Hepatocyte (in vitro differentiated cells): ENCODE measurements around the gene NUCB1.

Experiments
- CTCF ChIP-seq: fragments of 200-600 bp; sonication (generic); IDR thresholded peaks from 2 replicates; pipeline ENCODE4 v1.5.1; 2016; ENCODE audit warnings: antibody characterized with exemption, mild to moderate bottlenecking; ENCODE audit not compliant: poor library complexity
- EZH2 ChIP-seq: fragments of 200-600 bp; sonication (generic); IDR thresholded peaks from 2 replicates; pipeline ENCODE4 v1.6.1; 2016; ENCODE audit warnings: antibody characterized with exemption, mild to moderate bottlenecking, borderline replicate concordance
- EZH2phosphoT487 ChIP-seq: fragments of 200-600 bp; sonication (generic); IDR thresholded peaks from one replicate; pipeline ENCODE4 v1.6.1; 2018; ENCODE audit warnings: antibody characterized with exemption, mild to moderate bottlenecking, low read depth, moderate library complexity; ENCODE audit not compliant: unreplicated experiment, severe bottlenecking

GRCh38 chr19:48881741-48882657, 18.1 kb upstream of the NUCB1 start:
- no peak for TF ChIP-seq EZH2phosphoT487
- no peak for TF ChIP-seq EZH2
- no peak for TF ChIP-seq CTCF
